A673 (cell line): ENCODE results near the gene CDK17.

Experiments used
- CTCF ChIP-seq: fragments of 300-800, 200-600 bp; sonication (generic); conservative IDR thresholded peaks from 2 replicates; pipeline ENCODE4 v1.5.1; 2017; ENCODE audit warnings: low read depth, mild to moderate bottlenecking, antibody characterized with exemption, low read length, moderate library complexity, mixed read lengths
- EZH2 ChIP-seq: fragments of 200-600 bp; sonication (generic); IDR thresholded peaks from 2 replicates; pipeline ENCODE4 v1.6.1; 2017; ENCODE audit warnings: borderline replicate concordance, low read depth, mild to moderate bottlenecking, mixed read lengths, antibody characterized with exemption, low read length; ENCODE audit not compliant: poor library complexity, severe bottlenecking

GRCh38 chr12:96297504-96297903 lies 102.7 kb downstream of the CDK17 start:
- TF ChIP-seq CTCF = no peak
- no peak for TF ChIP-seq EZH2
